WTC11 (cell line): ENCODE results near the gene VSIR. TPM values are rescaled to one million over a fixed set of nuclear protein-coding genes. Genes with fewer than 3 reads are reported as not detected.

Experiments used
- ATAC-seq: fragments of 200-7000 bp; cut with Tn5 transposase; 2 replicates; pipeline ENCODE4 v1.10.0; 2021; ENCODE audit warnings: mild to moderate bottlenecking, moderate library complexity
- CTCF ChIA-PET: fragments of 300-600 bp; sonication (Branson Sonifier 250); formaldehyde crosslinking; loops from one replicate; lab custom pipeline; 2021; ENCODE audit warnings: antibody characterized with exemption; lab: Charles Lee
- POLR2A ChIA-PET: fragments of 350-600 bp; sonication (Branson Sonifier 250); formaldehyde crosslinking; loops from one replicate; lab custom pipeline; 2021; ENCODE audit warnings: antibody characterized with exemption; lab: Charles Lee
- DNase-seq: peaks from one replicate; pipeline ENCODE4 v3.0.0; 2021; ENCODE audit warnings: low spot score
- H3K27ac Mint-ChIP-seq: 2 replicates; pipeline ENCODE4 v1.8.0; 2021; ENCODE audit warnings: mixed read lengths
- H3K27me3 Mint-ChIP-seq: 2 replicates; pipeline ENCODE4 v1.8.0; 2021; ENCODE audit warnings: low read depth, mild to moderate bottlenecking, moderate library complexity, mixed read lengths
- H3K36me3 Mint-ChIP-seq: 2 replicates; pipeline ENCODE4 v1.8.0; 2021; ENCODE audit warnings: mixed read lengths
- H3K4me1 Mint-ChIP-seq: 2 replicates; pipeline ENCODE4 v1.8.0; 2022; ENCODE audit warnings: mixed read lengths
- H3K4me3 Mint-ChIP-seq: 2 replicates; pipeline ENCODE4 v1.8.0; 2021; ENCODE audit warnings: mild to moderate bottlenecking, moderate library complexity, mixed read lengths
- H3K9me3 Mint-ChIP-seq: 2 replicates; pipeline ENCODE4 v1.8.0; 2021; ENCODE audit warnings: mixed read lengths
- CREB1 ChIP-seq: sonication (generic); formaldehyde crosslinking; IDR thresholded peaks from 2 replicates; pipeline ENCODE4 v1.8.0; 2023; ENCODE audit warnings: mild to moderate bottlenecking, missing genetic modification reagents
- E2F1 ChIP-seq: sonication (generic); formaldehyde crosslinking; IDR thresholded peaks from 2 replicates; pipeline ENCODE4 v1.8.0; 2022; ENCODE audit warnings: mild to moderate bottlenecking, missing genetic modification reagents
- E2F4 ChIP-seq: sonication (generic); formaldehyde crosslinking; IDR thresholded peaks from 2 replicates; pipeline ENCODE4 v1.8.1; 2022; ENCODE audit warnings: low read depth, mild to moderate bottlenecking, moderate library complexity, missing genetic modification reagents, borderline replicate concordance
- EMX1 ChIP-seq: fragments of 250-450 bp; sonication (Bioruptor Pico); IDR thresholded peaks from 2 replicates; pipeline ENCODE4 v1.8.0; 2021; ENCODE audit warnings: mild to moderate bottlenecking
- ERG ChIP-seq: fragments of 250-450 bp; sonication (Bioruptor Pico); IDR thresholded peaks from 2 replicates; pipeline ENCODE4 v1.8.0; 2021; ENCODE audit warnings: mild to moderate bottlenecking
- ETV6 ChIP-seq: sonication (generic); formaldehyde crosslinking; IDR thresholded peaks from 2 replicates; pipeline ENCODE4 v1.8.1; 2022; ENCODE audit warnings: mild to moderate bottlenecking, missing genetic modification reagents
- RELA ChIP-seq: sonication (generic); formaldehyde crosslinking; IDR thresholded peaks from 2 replicates; pipeline ENCODE4 v1.8.1; 2022; ENCODE audit warnings: missing genetic modification reagents, mild to moderate bottlenecking, borderline replicate concordance
- ZNF317 ChIP-seq: sonication (generic); formaldehyde crosslinking; IDR thresholded peaks from 2 replicates; pipeline ENCODE4 v1.8.1; 2023; ENCODE audit warnings: low read depth, mild to moderate bottlenecking, moderate library complexity, missing genetic modification reagents, borderline replicate concordance
- ZNF671 ChIP-seq: fragments of 250-450 bp; sonication (Bioruptor Pico); IDR thresholded peaks from 2 replicates; pipeline ENCODE4 v1.8.0; 2021; ENCODE audit warnings: mild to moderate bottlenecking
- total RNA-seq: library from RNA; stranded (reverse); gene quantifications from 3 replicates; pipeline ENCODE4 v1.2.3, GENCODE V29; 2021
- TF ChIP-seq, protein P1 (sequence below): sonication (generic); formaldehyde crosslinking; IDR thresholded peaks from 2 replicates; pipeline ENCODE4 v1.8.0; 2022; ENCODE audit warnings: mild to moderate bottlenecking, missing genetic modification reagents
- TF ChIP-seq, protein P2 (sequence below): sonication (generic); formaldehyde crosslinking; conservative IDR thresholded peaks from 2 replicates; pipeline ENCODE4 v1.8.1; 2023; ENCODE audit warnings: mild to moderate bottlenecking, low read depth, missing genetic modification reagents, moderate library complexity
- TF ChIP-seq, protein P3 (sequence below): sonication (generic); formaldehyde crosslinking; IDR thresholded peaks from 2 replicates; pipeline ENCODE4 v1.8.1; 2022; ENCODE audit warnings: mild to moderate bottlenecking, moderate library complexity, missing genetic modification reagents
- TF ChIP-seq, protein P4 (sequence below): fragments of 250-450 bp; sonication (Bioruptor Pico); IDR thresholded peaks from 2 replicates; pipeline ENCODE4 v2.1.2; 2022; ENCODE audit warnings: mild to moderate bottlenecking, moderate library complexity
- TF ChIP-seq, protein P5 (sequence below): sonication (generic); formaldehyde crosslinking; IDR thresholded peaks from 2 replicates; pipeline ENCODE4 v1.8.1; 2022; ENCODE audit warnings: low read depth, missing genetic modification reagents, borderline replicate concordance
- TF ChIP-seq, protein P6 (sequence below): fragments of 250-450 bp; sonication (Bioruptor Pico); IDR thresholded peaks from 2 replicates; pipeline ENCODE4 v1.9.0; 2021; ENCODE audit warnings: mild to moderate bottlenecking

VSIR gene
- total RNA-seq, 1 experiment from 2014 or later = 0.74 TPM

- peaks cover 85% of the 10 kb centered on the region for H3K36me3 Mint-ChIP-seq
- CTCF ChIA-PET = no interaction called here
- no peak for DNase-seq
- H3K27me3 Mint-ChIP-seq = no peaks in the 10 kb centered on the region
- peaks cover 27% of the 10 kb centered on the region for H3K4me1 Mint-ChIP-seq
- TF ChIP-seq, protein P1, sequence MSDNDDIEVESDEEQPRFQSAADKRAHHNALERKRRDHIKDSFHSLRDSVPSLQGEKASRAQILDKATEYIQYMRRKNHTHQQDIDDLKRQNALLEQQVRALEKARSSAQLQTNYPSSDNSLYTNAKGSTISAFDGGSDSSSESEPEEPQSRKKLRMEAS = no peak
- TF ChIP-seq ZNF671 (CRISPR knock-in tag) (no peak), RELA (CRISPR knock-in tag) (no peak), ERG (CRISPR knock-in tag) (no peak), EMX1 (CRISPR knock-in tag) (no peak), E2F1 (CRISPR knock-in tag) (no peak), ZNF317 (CRISPR knock-in tag) (no peak), E2F4 (CRISPR knock-in tag) (no peak), CREB1 (no peak), ETV6 (no peak)
- TF ChIP-seq, protein P2, sequence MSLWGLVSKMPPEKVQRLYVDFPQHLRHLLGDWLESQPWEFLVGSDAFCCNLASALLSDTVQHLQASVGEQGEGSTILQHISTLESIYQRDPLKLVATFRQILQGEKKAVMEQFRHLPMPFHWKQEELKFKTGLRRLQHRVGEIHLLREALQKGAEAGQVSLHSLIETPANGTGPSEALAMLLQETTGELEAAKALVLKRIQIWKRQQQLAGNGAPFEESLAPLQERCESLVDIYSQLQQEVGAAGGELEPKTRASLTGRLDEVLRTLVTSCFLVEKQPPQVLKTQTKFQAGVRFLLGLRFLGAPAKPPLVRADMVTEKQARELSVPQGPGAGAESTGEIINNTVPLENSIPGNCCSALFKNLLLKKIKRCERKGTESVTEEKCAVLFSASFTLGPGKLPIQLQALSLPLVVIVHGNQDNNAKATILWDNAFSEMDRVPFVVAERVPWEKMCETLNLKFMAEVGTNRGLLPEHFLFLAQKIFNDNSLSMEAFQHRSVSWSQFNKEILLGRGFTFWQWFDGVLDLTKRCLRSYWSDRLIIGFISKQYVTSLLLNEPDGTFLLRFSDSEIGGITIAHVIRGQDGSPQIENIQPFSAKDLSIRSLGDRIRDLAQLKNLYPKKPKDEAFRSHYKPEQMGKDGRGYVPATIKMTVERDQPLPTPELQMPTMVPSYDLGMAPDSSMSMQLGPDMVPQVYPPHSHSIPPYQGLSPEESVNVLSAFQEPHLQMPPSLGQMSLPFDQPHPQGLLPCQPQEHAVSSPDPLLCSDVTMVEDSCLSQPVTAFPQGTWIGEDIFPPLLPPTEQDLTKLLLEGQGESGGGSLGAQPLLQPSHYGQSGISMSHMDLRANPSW (CRISPR knock-in tag) = no peak
- TF ChIP-seq, protein P3, sequence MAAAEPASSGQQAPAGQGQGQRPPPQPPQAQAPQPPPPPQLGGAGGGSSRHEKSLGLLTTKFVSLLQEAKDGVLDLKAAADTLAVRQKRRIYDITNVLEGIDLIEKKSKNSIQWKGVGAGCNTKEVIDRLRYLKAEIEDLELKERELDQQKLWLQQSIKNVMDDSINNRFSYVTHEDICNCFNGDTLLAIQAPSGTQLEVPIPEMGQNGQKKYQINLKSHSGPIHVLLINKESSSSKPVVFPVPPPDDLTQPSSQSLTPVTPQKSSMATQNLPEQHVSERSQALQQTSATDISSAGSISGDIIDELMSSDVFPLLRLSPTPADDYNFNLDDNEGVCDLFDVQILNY = no peak
- TF ChIP-seq, protein P4, sequence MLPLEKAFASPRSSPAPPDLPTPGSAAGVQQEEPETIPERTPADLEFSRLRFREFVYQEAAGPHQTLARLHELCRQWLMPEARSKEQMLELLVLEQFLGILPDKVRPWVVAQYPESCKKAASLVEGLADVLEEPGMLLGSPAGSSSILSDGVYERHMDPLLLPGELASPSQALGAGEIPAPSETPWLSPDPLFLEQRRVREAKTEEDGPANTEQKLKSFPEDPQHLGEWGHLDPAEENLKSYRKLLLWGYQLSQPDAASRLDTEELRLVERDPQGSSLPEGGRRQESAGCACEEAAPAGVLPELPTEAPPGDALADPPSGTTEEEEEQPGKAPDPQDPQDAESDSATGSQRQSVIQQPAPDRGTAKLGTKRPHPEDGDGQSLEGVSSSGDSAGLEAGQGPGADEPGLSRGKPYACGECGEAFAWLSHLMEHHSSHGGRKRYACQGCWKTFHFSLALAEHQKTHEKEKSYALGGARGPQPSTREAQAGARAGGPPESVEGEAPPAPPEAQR (CRISPR knock-in tag) = no peak
- TF ChIP-seq, protein P5, sequence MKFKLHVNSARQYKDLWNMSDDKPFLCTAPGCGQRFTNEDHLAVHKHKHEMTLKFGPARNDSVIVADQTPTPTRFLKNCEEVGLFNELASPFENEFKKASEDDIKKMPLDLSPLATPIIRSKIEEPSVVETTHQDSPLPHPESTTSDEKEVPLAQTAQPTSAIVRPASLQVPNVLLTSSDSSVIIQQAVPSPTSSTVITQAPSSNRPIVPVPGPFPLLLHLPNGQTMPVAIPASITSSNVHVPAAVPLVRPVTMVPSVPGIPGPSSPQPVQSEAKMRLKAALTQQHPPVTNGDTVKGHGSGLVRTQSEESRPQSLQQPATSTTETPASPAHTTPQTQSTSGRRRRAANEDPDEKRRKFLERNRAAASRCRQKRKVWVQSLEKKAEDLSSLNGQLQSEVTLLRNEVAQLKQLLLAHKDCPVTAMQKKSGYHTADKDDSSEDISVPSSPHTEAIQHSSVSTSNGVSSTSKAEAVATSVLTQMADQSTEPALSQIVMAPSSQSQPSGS = no peak
- TF ChIP-seq, protein P6, sequence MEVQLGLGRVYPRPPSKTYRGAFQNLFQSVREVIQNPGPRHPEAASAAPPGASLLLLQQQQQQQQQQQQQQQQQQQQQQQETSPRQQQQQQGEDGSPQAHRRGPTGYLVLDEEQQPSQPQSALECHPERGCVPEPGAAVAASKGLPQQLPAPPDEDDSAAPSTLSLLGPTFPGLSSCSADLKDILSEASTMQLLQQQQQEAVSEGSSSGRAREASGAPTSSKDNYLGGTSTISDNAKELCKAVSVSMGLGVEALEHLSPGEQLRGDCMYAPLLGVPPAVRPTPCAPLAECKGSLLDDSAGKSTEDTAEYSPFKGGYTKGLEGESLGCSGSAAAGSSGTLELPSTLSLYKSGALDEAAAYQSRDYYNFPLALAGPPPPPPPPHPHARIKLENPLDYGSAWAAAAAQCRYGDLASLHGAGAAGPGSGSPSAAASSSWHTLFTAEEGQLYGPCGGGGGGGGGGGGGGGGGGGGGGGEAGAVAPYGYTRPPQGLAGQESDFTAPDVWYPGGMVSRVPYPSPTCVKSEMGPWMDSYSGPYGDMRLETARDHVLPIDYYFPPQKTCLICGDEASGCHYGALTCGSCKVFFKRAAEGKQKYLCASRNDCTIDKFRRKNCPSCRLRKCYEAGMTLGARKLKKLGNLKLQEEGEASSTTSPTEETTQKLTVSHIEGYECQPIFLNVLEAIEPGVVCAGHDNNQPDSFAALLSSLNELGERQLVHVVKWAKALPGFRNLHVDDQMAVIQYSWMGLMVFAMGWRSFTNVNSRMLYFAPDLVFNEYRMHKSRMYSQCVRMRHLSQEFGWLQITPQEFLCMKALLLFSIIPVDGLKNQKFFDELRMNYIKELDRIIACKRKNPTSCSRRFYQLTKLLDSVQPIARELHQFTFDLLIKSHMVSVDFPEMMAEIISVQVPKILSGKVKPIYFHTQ (CRISPR knock-in tag) = no peak
- no peak for ATAC-seq
- H3K9me3 Mint-ChIP-seq = no peaks in the 10 kb centered on the region
- no peak overlapping the region for H3K4me3 Mint-ChIP-seq
- POLR2A ChIA-PET = no interaction called here
- H3K27ac Mint-ChIP-seq = no peak overlapping the region
Observed at GRCh38 chr10:71820966-71821365, 47.6 kb upstream of the VSIR start.
